Spleen (tissue), 11 donors: Measurements from ENCODE around the gene CEP128. TPM values are rescaled to one million over a fixed set of nuclear protein-coding genes. Genes with fewer than 3 reads are reported as not detected.

Source experiments
- DNase-seq: peaks from one replicate; pipeline ENCODE4 v3.0.0-alpha.2; 2020
- H3K27ac ChIP-seq, 8 donors: fragments of 200-600 bp; sonication (generic) in 7 of 8; 1 replicate in 4 of 8; 2 replicates in 4 of 8; pipeline versions ENCODE4 v1.5.0 to v1.8.0; 2016 to 2021; ENCODE audit warnings: inconsistent platforms in 4 of 8, mild to moderate bottlenecking in 4 of 8, moderate library complexity in 1 of 8
- H3K27me3 ChIP-seq, 7 donors: fragments of 200-600 bp; sonication (generic) in 6 of 7; replicated peaks in 1 of 7; 1 replicate in 4 of 7; 2 replicates in 3 of 7; pipeline versions ENCODE4 v1.5.0 to v1.8.0; 2016 to 2021; ENCODE audit warnings: inconsistent platforms in 3 of 7, mild to moderate bottlenecking in 1 of 7
- H3K36me3 ChIP-seq, 6 donors: fragments of 200-600 bp; sonication (generic) in 5 of 6; 1 replicate in 4 of 6; 2 replicates in 2 of 6; pipeline versions ENCODE4 v1.5.0 to v1.8.0; 2016 to 2021; ENCODE audit warnings: inconsistent platforms in 2 of 6
- H3K4me1 ChIP-seq, 6 donors: fragments of 200-600 bp; sonication (generic) in 5 of 6; 1 replicate in 3 of 6; 2 replicates in 3 of 6; pipeline versions ENCODE4 v1.5.0 to v1.8.0; 2016 to 2021; ENCODE audit warnings: inconsistent platforms in 3 of 6
- H3K4me3 ChIP-seq, 8 donors: fragments of 200-600 bp; sonication (generic) in 7 of 8; 1 replicate in 4 of 8; 2 replicates in 4 of 8; pipeline versions ENCODE4 v1.5.0 to v1.8.0; 2016 to 2021; ENCODE audit warnings: inconsistent platforms in 4 of 8, mild to moderate bottlenecking in 4 of 8, moderate library complexity in 2 of 8
- H3K9me3 ChIP-seq, 8 donors: fragments of 200-600 bp; sonication (generic) in 7 of 8; 1 replicate in 4 of 8; 2 replicates in 4 of 8; pipeline versions ENCODE4 v1.5.0 to v1.8.0; 2016 to 2021; ENCODE audit warnings: inconsistent platforms in 4 of 8
- POLR2A ChIP-seq, 3 donors: fragments of 450-650 bp; IDR thresholded peaks; one replicate each; pipeline ENCODE4 v1.5.1; 2017; ENCODE audit warnings: antibody characterized with exemption in 3 of 3, mild to moderate bottlenecking in 1 of 3
- POLR2AphosphoS5 ChIP-seq, 3 donors: sonication (generic); formaldehyde crosslinking; IDR thresholded peaks; one replicate each; pipeline ENCODE4 v1.5.1; 2017; ENCODE audit warnings: antibody characterized with exemption in 3 of 3
- WGBS, 5 donors: extraction: QIAGEN DNeasy Blood & Tissue Kit in 3 of 5; methylation state at CpG; one replicate each; pipeline versions ENCODE4 v1.1.5 to v1.1.7; 2013 to 2018; 5-methylcytosine and 5-hydroxymethylcytosine counted together
- intact Hi-C: fragments of 100-400 bp; cut with DNase I; formaldehyde crosslinking; loops from one replicate; pipeline ENCODE4 v1.15.0; 2023; ENCODE audit warnings: low total_unique reads
- polyA plus RNA-seq, 3 donors: library from polyadenylated mRNA; stranded (reverse); fragments of 200-250 nt; gene quantifications; one replicate each; pipeline ENCODE4 v1.2.1, GENCODE V29; 2013
- total RNA-seq, 7 donors: library from RNA; depleted of rRNA in 3 of 7; stranded (reverse); fragments of >200 nt in 3 of 7; fragmentation: NEBNext Ultra II Directional in 4 of 7; extraction: Animal tissue kit (Norgen Biotek cat#: 25700) in 4 of 7; gene quantifications; one replicate each; pipeline versions ENCODE4 v1.1.0 to v1.2.1, GENCODE V29; 2016 to 2021
- TF ChIP-seq, protein P1 (sequence below), 11 experiments: fragments of 200-600 bp in 7 of 11; fragments of 450-650 bp in 4 of 11; sonication (generic) in 4 of 11; IDR thresholded peaks in 8 of 11; conservative IDR thresholded peaks in 3 of 11; 1 replicate in 7 of 11; 2 replicates in 4 of 11; pipeline versions ENCODE4 v1.4.0 to v1.8.0; 2016 to 2021; ENCODE audit warnings: antibody characterized with exemption in 11 of 11, inconsistent platforms in 4 of 11, mild to moderate bottlenecking in 1 of 11
- donor health status: healthy with polysubstance abuse.
- donor health status: DM: no; HTN: no; CAD: no; lungs with moderate emphysema.
- donor health status: DM: no; HTN: no; CAD: no.
- donor health status: Bipolar disorder and iron deficiency.
- donor health status: healthy.
- donor health status: DM: no; HTN: no; CAD: no.
- donor health status: DM: yes; HTN: yes; CAD: no.

The CEP128 gene
- total and polyA plus RNA-seq, 10 donors: 1.5 to 34.2 (median 15.7) TPM

DNA sequence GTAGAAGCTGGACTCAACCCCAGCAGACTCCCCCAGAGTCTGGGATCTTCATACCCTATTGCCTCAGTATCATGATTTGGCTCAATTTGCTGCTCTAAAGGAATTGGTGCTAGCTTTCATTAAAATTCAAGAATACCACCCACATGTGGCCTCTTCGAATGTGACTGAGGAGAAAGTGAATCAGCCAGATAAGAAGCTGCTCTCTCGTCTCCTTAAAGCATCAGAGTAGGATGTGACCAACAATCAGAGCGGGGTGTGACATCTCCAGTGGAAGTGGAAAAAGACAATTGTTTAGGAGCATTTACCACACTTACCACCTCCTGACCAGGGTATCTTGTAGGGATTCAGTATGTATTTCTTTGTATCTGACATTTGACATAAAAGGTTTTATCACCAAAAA is 452.0 kb downstream of the CEP128 start:
- H3K36me3 ChIP-seq: no peaks in the 10 kb centered on the region
- H3K4me1 ChIP-seq: peaks cover 0 to 22% (median 8%) of the 10 kb centered on the region in 6 donors
- intact Hi-C loops: no loop called here
- no peaks in the 10 kb centered on the region for H3K27me3 ChIP-seq
- no peak overlapping the region for H3K27ac ChIP-seq
- H3K4me3 ChIP-seq: no peak overlapping the region
- WGBS, 5 donors: 77 to 94% (median 88%) methylated on average over 3 of the region's 3 CpGs
- no peak for DNase-seq
- H3K9me3 ChIP-seq: no peaks in the 10 kb centered on the region
- TF ChIP-seq POLR2A (IDR thresholded peaks at IDR 0.05) (no peak), POLR2AphosphoS5 (IDR thresholded peaks at IDR 0.05) (no peak)
- TF ChIP-seq, protein P1, sequence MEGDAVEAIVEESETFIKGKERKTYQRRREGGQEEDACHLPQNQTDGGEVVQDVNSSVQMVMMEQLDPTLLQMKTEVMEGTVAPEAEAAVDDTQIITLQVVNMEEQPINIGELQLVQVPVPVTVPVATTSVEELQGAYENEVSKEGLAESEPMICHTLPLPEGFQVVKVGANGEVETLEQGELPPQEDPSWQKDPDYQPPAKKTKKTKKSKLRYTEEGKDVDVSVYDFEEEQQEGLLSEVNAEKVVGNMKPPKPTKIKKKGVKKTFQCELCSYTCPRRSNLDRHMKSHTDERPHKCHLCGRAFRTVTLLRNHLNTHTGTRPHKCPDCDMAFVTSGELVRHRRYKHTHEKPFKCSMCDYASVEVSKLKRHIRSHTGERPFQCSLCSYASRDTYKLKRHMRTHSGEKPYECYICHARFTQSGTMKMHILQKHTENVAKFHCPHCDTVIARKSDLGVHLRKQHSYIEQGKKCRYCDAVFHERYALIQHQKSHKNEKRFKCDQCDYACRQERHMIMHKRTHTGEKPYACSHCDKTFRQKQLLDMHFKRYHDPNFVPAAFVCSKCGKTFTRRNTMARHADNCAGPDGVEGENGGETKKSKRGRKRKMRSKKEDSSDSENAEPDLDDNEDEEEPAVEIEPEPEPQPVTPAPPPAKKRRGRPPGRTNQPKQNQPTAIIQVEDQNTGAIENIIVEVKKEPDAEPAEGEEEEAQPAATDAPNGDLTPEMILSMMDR (IDR thresholded peaks at IDR 0.05 in 8 of 11, conservative IDR thresholded peaks at IDR 0.05 in 3 of 11): no peak

DNA sequence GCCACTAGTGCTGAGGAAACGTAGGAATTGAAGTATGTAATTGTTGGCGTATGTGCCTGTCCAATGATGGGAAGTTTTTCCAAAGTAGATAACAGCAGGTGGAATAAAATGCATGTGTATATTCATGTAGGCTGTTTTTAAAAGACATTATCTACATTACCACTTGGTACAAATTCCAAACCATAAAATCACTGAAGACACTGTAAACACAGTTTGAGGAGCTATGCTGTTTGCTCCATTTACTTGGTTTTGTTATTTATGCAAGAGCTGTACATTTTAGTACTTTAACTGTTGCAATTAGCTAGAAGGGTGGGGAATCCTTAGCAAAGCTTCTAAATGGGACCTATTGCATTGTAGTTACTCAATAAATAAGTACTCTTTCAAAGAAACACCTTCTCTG is 455.8 kb downstream of the CEP128 start:
- 89 to 98% (median 96%) methylated on average over 2 of the region's 2 CpGs for WGBS, 5 donors
- Histone ChIP-seq H3K4me3 (no peak overlapping the region), H3K9me3 (no peaks in the 10 kb centered on the region), H3K4me1 (peaks cover 0 to 2% (median 0%) of the 10 kb centered on the region in 6 donors), H3K27me3 (no peaks in the 10 kb centered on the region), H3K36me3 (no peaks in the 10 kb centered on the region), H3K27ac (no peak overlapping the region)
- intact Hi-C loops: no loop called here
- no peak for DNase-seq
- TF ChIP-seq, protein P1 (IDR thresholded peaks at IDR 0.05 in 8 of 11, conservative IDR thresholded peaks at IDR 0.05 in 3 of 11): no peak
- TF ChIP-seq POLR2AphosphoS5 (IDR thresholded peaks at IDR 0.05) (no peak), POLR2A (IDR thresholded peaks at IDR 0.05) (no peak)

DNA sequence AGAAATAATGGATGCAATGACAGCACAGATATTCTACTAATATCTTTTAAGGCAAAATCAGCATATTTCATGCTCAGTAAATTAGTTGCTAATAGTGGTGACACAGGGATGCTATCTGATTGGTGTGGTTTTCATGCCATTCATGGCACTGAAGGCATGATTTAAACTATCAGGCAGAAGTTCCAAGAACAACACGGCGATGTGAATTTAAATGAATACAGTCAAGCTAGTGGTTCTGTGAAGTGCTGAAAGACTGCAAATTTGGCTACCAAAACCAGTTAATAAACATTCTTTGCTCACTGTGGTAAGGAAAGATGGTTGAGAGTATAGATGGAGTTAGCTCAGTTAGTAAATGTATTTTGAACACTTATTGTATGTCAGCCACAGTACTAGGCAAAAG is 458.2 kb downstream of the CEP128 start:
- no peak for TF ChIP-seq POLR2AphosphoS5 (IDR thresholded peaks at IDR 0.05)

DNA sequence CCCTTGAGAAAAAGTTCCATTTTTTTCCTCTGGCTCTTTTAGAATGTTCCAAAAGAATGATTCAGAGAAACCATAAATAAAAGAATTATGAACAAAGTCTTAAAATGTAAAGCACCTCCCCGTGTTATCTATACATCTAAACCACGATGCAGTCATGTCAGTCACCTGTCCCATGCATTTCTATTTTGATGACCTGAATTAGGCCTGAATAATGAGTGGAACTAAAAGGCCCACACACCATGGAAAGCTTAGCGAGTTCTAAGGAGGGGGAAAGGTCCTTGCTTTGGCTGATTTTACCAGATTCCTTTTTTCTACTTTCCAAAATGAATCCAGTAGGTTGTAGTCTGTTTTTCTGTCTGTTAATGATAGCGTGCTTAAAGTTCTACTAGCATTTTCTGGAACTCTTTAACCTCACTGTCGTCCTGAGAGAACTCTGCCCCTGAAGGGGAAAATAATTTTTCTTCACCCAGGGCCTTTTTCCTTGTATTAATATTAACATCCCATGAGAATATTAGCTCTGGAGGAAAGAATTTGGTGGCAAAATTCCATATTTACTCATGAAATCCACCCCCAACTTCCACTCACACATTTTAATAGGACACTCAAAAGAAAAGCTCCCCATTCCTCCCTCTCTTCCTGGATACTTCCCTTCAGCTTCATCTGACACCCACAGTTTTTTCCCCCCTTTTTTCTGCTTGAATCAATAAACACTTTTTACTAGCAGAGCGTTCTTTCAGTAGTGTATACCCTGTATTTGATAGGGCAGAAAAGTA is 464.0 kb downstream of the CEP128 start:
- Histone ChIP-seq H3K36me3 (peaks cover 0 to 4% (median 0%) of the 10 kb centered on the region in 6 donors), H3K27me3 (no peaks in the 10 kb centered on the region), H3K4me1 (no peaks in the 10 kb centered on the region), H3K9me3 (peaks cover 0 to 23% (median 13%) of the 10 kb centered on the region in 8 donors), H3K27ac (no peak overlapping the region), H3K4me3 (no peak overlapping the region)
- TF ChIP-seq, protein P1 (IDR thresholded peaks at IDR 0.05 in 8 of 11, conservative IDR thresholded peaks at IDR 0.05 in 3 of 11): no peak
- no peak for TF ChIP-seq POLR2AphosphoS5 (IDR thresholded peaks at IDR 0.05)
- TF ChIP-seq POLR2A (IDR thresholded peaks at IDR 0.05): no peak
- WGBS, 5 donors: 74 to 80% (median 76%) methylated on average over 6 of the region's 6 CpGs
- DNase-seq: no peak
- intact Hi-C loops: no loop called here

More for the DNA sequence above, 458.2 kb downstream of the CEP128 start:
- Histone ChIP-seq H3K4me1 (no peaks in the 10 kb centered on the region), H3K36me3 (no peaks in the 10 kb centered on the region), H3K27me3 (no peaks in the 10 kb centered on the region), H3K27ac (no peak overlapping the region), H3K9me3 (no peaks in the 10 kb centered on the region), H3K4me3 (no peak overlapping the region)
- DNase-seq: no peak
- 91 to 100% (median 97%) methylated on average over 2 of the region's 2 CpGs for WGBS, 5 donors
- intact Hi-C loops: no loop called here
